Stimulated activated CD4-positive, alpha-beta T cell treated with anti-CD3 and anti-CD28 coated beads, Interleukin-4, amount 100 ng/mL, for 48 hours (primary cell): ENCODE data around the gene CALCB.

Source experiments
- DNase-seq, 2 donors: peaks; one replicate each; pipeline ENCODE4 v3.0.0-alpha.2; 2020; ENCODE audit warnings: low read depth in 2 of 2

Gene CALCB

GRCh38 chr11:15074206-15075161 lies 1.1 kb downstream of the CALCB start:
- DNase-seq: peak; percentile 88 to 94

- no peak for DNase-seq
Observed at GRCh38 chr11:15075162-15075526, 1.8 kb downstream of the CALCB start.

- DNase-seq: no peak
Observed at GRCh38 chr11:15091175-15091574, 17.8 kb downstream of the CALCB start.

GRCh38 chr11:15091625-15092024 lies 18.2 kb downstream of the CALCB start:
- no peak for DNase-seq

GRCh38 chr11:15093432-15093831 lies 20.0 kb downstream of the CALCB start:
- DNase-seq: no peak

- DNase-seq: no peak
Observed at GRCh38 chr11:15095736-15096228, 22.4 kb downstream of the CALCB start.

GRCh38 chr11:15097411-15097810 lies 24.0 kb downstream of the CALCB start:
- DNase-seq: no peak

GRCh38 chr11:15099267-15099666 lies 25.9 kb downstream of the CALCB start:
- DNase-seq: no peak

GRCh38 chr11:15101072-15101709 lies 27.8 kb downstream of the CALCB start:
- DNase-seq: peak; percentile 20 to 45

GRCh38 chr11:15104166-15104565 lies 30.8 kb downstream of the CALCB start:
- DNase-seq: no peak

GRCh38 chr11:15106201-15106965 lies 33.0 kb downstream of the CALCB start:
- DNase-seq: no peak

- DNase-seq: no peak
Observed at GRCh38 chr11:15107730-15108515, 34.5 kb downstream of the CALCB start.

GRCh38 chr11:15108592-15109130 lies 35.3 kb downstream of the CALCB start:
- DNase-seq: no peak

- no peak for DNase-seq
Observed at GRCh38 chr11:15109602-15110001, 36.2 kb downstream of the CALCB start.

GRCh38 chr11:15111215-15111614 lies 37.8 kb downstream of the CALCB start:
- DNase-seq: no peak

- no peak for DNase-seq
Observed at GRCh38 chr11:15112131-15112541, 38.7 kb downstream of the CALCB start.

- no peak for DNase-seq
Observed at GRCh38 chr11:15113381-15113780, 40.0 kb downstream of the CALCB start.

GRCh38 chr11:15114501-15115475 lies 41.4 kb downstream of the CALCB start, which contains the start of gene INSC:
TSS of gene INSC (plus strand) at chr11:15114923. CDS start at chr11:15149175, 34,252 bp downstream.
- DNase-seq: no peak

GRCh38 chr11:15115686-15116085 lies 42.3 kb downstream of the CALCB start:
- no peak for DNase-seq

GRCh38 chr11:15117751-15118150 lies 44.4 kb downstream of the CALCB start:
- DNase-seq: no peak
